Cardiac fibroblast (primary cell): ENCODE results near the gene CMTR1.

Source experiments
- DNase-seq, 2 donors: peaks; one replicate each; pipeline versions ENCODE4 v3.0.0 to v3.0.0-alpha.2; 2010; ENCODE audit warnings: low read depth in 2 of 2
- H3K4me3 ChIP-seq, 2 donors: replicated peaks in 1 of 2; 1 replicate in 1 of 2; 2 replicates in 1 of 2; pipeline ENCODE4 v1.5.1; 2011; ENCODE audit warnings: low read depth in 2 of 2, low read length in 2 of 2, mild to moderate bottlenecking in 2 of 2, moderate library complexity in 1 of 2
- CTCF ChIP-seq: IDR thresholded peaks from one replicate; pipeline ENCODE4 v1.5.1; 2011; ENCODE audit warnings: low read depth, mild to moderate bottlenecking, low read length, inconsistent platforms

Gene CMTR1

DNA sequence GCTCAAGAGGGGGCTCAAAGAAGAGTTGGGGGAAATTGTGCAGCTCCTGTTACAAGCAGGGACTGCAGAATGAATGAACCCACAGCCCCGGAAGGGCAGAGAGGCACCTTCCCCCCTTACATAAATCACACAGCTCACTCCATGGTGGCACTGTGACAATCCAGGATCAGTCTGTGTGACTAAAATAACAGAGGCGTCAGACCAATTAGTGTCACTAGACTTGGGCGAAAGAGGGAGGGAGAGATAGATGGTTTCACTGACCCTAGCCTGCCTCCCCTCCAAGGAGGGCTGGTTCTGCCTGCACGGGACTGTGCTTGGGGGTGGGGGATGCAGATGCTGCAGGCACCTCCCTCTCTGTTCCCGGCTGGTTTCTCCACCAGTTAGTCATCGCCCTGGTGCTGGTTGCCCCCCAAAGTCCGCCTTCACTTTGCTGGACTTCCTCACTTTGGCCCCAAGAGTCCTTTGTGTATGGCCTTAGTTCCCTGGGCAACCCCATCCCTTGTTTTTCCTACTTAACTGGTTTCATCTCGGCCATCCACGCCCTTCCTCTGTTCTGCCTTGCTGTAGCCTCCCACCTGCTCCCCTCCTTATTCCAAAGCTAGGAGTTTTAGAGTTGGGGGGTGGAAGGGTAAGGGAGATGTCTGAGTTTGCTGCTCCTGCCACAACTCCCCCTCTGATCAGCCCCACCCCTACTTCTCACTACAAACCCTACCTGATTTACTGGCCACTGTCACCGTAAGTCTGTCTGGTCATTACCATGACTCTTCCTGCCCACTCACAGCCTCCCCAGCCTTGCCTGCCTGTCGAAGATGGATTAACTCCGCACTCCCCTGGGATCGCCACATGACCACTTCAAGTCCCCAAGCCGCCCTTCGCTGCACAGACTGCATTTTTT lies 48.9 kb downstream of the CMTR1 start:
- no peak overlapping the region for H3K4me3 ChIP-seq
- DNase-seq: no peak
- TF ChIP-seq CTCF: no peak

- no peak for TF ChIP-seq CTCF
- no peak for DNase-seq
- no peak overlapping the region for H3K4me3 ChIP-seq
These were observed 49.7 kb downstream of the CMTR1 start for GRCh38 chr6:37482606-37483251.

DNA sequence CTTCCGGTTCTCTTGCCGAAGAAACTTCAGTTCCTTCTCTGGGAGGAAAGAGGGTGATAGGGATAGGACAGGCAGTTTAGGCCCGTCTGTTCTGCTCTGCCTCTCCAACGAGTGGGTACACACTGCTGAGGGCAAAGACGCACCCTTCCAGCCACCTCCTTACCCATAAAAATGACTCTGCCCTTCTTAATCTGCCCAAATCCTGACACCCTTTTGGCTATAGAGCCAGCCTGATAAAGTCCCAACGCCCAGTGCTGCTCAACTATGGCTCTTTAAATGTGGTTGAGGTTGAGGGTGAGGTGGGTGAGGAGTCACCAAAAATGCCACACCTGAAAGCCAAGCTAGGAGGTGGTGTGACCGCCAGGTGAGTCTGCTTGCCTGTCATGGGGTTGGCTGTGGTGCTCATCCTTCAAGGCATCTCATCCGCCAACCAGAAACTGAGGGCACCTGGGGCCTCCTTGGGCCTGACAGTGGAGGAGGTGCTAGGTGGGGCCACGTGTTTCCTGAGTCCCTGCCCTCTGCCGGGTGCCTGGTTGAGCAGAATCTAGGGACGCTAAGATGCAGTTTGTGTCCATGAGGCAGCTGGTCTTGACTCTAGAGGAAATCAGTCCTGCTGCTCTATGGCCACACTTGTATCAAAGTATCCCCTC lies 50.4 kb downstream of the CMTR1 start:
- TF ChIP-seq CTCF: no peak

DNA sequence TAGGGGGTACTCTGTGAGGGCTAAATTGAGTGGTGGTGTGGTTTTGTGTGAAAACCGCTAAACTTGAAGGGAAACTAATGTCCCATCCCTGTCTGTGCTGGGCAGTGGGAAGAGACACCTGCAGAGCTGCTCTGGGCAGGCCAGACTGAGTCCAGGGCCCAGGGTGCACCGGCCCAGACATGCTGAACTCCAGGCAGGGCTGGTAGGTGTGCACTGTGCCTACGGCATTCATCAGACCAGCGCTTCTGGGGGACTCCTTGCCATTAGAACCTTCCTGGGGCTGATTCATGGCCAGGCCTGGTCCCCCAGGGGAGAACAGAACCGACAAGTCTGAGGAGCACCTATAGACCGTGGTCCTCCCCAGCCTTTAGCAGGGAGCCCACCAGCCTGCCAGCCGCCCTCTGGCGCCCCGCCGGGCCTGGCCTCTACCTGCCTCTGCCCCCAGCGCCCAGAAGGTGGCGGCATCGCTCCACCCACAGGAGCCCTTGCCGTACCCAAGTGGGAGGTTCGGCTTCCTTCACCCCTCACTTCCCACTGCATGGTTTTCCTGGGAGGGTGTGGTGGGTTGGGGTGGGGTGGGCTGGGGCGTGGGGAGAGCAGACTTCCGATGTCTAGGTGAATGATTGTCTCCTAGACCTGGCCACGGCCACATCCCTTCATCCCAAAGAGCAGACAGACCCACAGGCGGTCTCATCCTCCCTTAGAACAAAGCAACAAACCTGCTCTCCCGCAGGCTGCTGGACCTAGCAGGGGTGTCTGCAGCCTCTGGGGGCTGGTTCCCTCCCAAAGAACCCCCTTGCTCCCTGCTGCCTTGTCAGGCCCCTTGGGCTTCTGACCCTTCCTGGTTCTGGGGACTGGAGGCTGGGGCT lies 51.1 kb downstream of the CMTR1 start:
- DNase-seq: peak; percentile 38 to 51
- peak; percentile 86 for TF ChIP-seq CTCF
- H3K4me3 ChIP-seq: no peak overlapping the region

More for the DNA sequence above, 50.4 kb downstream of the CMTR1 start:
- DNase-seq: no peak
- H3K4me3 ChIP-seq: no peak overlapping the region

DNA sequence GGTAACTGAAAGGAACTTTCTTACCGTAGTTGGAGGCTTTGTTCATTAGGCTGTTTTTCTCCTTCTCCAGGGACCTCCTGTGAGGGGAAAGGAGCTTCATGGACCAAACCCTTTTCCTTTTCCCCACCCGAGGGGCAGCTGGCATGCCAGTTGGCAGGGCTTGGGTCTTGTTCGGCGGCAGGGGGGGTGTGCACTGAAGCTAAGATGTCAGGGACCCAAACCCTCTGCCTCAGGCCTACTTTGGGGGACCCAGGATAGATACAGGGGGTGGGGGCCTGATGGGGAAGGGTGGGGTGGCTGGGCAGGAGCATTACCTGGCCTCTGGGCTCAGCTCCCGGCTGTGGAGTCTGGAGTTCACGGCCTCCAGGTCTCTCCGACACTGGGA lies 51.8 kb downstream of the CMTR1 start:
- no peak for DNase-seq
- TF ChIP-seq CTCF: no peak
- H3K4me3 ChIP-seq: no peak overlapping the region

DNA sequence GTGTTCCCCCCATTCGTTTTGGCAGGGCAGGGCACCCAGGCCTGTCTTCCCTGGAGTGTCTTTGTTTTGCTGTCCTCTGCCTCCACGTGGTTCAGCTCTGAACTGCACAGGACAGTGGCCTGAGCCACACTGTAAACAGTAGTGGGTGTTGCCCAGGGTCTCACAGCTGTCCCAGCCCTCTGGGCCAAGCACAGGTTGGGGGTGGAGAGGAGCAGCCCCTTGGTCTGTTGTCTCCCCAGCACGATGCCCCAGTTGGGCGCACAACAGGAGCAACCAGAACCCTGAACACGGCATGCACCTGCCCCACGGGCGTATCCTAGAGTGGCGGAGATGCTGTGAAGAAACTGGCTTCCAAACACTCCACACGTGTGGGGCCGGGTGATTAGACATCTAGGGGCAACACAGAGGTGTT lies 52.3 kb downstream of the CMTR1 start:
- H3K4me3 ChIP-seq: no peak overlapping the region
- peak; percentile 18 for TF ChIP-seq CTCF
- DNase-seq: no peak
